ENCODE data around the gene TMPRSS6. TPM values are rescaled to one million over a fixed set of nuclear protein-coding genes. Genes with fewer than 3 reads are reported as not detected.
A peak's percentile ranks its signal among the peaks of the same experiment; 100 is the strongest.

TMPRSS6 gene
- total RNA-seq, 1 experiment from 2014 or later: not detected

DNA sequence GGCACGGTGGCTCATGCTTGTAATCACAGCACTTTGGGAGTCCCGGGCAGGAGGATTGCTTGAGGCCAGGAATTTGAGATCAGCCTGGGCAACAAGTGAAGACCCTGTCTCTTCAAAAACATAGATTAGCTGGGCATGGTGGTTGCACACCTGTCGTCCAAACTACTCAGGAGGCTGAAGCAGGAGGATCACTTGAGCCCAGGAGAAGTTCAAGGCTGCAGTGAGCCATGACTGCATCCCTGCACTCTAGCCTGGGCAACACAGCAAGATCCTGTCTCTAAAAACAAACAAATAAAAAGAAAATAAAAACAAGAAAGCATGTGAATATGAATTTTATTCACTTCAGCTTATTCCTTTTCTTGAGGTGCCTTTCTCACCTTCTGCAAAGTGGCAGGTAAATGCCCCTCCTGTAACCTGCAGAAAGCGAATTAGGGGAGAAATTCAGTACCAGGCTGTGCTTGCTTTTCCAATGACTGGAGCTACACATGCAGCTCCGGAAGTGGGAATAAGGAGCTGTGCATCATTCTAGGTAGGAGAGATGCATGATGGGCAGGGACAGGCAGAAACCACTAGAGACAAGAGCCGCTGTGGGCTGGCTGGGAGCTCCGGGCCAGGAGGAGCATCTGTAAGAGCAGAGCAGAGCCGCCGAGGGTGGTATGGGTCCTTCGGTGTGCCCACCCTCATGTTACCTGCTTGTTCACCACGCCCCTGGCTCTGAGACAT is 72.7 kb downstream of the TMPRSS6 start:
- H3K9me3 Mint-ChIP-seq (ENCODE audit: low read depth, unreplicated experiment): no peaks in the 10 kb centered on the region

DNA sequence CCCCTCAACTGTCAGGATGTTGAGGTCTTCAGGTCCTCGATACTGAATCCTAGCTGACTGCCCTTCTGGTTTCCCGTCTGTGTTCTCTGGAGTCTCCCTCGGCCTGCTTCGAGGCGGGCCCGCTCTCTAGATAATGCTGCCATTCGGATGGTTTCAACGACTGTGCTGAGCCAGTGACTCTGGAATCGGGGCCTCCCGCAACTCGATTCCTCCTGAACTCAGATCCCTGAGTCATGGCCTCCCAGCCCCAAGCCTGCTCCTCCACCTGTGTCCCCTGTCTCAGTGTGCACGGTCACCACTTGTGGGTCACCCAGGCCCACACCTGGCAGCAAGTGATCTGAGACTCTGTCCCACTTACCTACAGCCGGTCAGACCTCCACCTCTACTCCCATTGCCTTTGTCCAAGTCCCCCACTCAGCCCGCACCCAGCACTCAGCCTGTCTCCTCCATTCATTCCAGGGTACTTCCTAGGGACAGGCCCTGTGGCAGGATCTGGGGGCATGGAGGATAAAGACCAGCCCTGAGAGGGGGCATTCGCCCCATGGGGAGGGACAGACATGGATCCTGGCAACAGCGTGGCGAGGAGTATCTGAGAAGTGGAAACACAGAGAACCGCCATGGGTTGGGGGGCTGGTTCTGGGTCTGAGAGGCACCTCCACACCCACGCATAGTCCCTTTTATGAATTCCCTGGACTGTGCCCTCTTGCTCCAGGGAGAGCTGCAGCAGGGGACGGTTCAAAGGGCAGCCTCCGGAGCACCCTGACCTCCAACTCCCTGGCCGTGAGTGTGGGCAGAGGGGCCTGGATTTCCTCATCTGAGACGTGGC is 75.7 kb downstream of the TMPRSS6 start:
- no peaks in the 10 kb centered on the region for H3K9me3 Mint-ChIP-seq (ENCODE audit: low read depth, unreplicated experiment)
- H3K4me1 Mint-ChIP-seq (ENCODE audit: low read depth, unreplicated experiment): peaks cover 52% of the 10 kb centered on the region
- BruUV-seq (replicated peaks): TSS peak; percentile 16
- peak overlapping the region; percentile 63 for H3K4me3 Mint-ChIP-seq (ENCODE audit: low read depth, unreplicated experiment)
- DNase-seq: no peak
- peak overlapping the region; percentile 100 for H3K27ac Mint-ChIP-seq (ENCODE audit: unreplicated experiment)
- CTCF ChIA-PET: interaction anchor here (1.0 to 4.5 kb wide), 4 partner anchors 11 to 21 kb away, joined by 4 to 46 read pairs (median 8); partner anchors contain the start of gene KCTD17
- TF ChIP-seq, protein P1, sequence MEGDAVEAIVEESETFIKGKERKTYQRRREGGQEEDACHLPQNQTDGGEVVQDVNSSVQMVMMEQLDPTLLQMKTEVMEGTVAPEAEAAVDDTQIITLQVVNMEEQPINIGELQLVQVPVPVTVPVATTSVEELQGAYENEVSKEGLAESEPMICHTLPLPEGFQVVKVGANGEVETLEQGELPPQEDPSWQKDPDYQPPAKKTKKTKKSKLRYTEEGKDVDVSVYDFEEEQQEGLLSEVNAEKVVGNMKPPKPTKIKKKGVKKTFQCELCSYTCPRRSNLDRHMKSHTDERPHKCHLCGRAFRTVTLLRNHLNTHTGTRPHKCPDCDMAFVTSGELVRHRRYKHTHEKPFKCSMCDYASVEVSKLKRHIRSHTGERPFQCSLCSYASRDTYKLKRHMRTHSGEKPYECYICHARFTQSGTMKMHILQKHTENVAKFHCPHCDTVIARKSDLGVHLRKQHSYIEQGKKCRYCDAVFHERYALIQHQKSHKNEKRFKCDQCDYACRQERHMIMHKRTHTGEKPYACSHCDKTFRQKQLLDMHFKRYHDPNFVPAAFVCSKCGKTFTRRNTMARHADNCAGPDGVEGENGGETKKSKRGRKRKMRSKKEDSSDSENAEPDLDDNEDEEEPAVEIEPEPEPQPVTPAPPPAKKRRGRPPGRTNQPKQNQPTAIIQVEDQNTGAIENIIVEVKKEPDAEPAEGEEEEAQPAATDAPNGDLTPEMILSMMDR (IDR thresholded peaks at IDR 0.05; ENCODE audit: unreplicated experiment): no peak
- peaks cover 42% of the 10 kb centered on the region for H3K36me3 Mint-ChIP-seq (ENCODE audit: insufficient read depth, unreplicated experiment)
- intact Hi-C loops (cut with micrococcal nuclease; ENCODE audit: unreplicated experiment): no loop called here
- no peaks in the 10 kb centered on the region for H3K27me3 Mint-ChIP-seq (ENCODE audit: unreplicated experiment)

More for the DNA sequence above, 72.7 kb downstream of the TMPRSS6 start:
- no peaks in the 10 kb centered on the region for H3K27me3 Mint-ChIP-seq (ENCODE audit: unreplicated experiment)
- intact Hi-C loops (cut with micrococcal nuclease; ENCODE audit: unreplicated experiment): no loop called here
- H3K4me3 Mint-ChIP-seq (ENCODE audit: low read depth, unreplicated experiment): no peak overlapping the region
- H3K27ac Mint-ChIP-seq (ENCODE audit: unreplicated experiment): no peak overlapping the region
- TF ChIP-seq, protein P1 (IDR thresholded peaks at IDR 0.05; ENCODE audit: unreplicated experiment): no peak
- DNase-seq: no peak
- H3K36me3 Mint-ChIP-seq (ENCODE audit: insufficient read depth, unreplicated experiment): peaks cover 24% of the 10 kb centered on the region
- no TSS peak for BruUV-seq (replicated peaks)
- CTCF ChIA-PET: interaction anchor here (0.7 kb wide), 1 partner anchor 197 kb away, joined by 5 read pairs; no protein-coding TSS in a partner anchor
- peaks cover 63% of the 10 kb centered on the region for H3K4me1 Mint-ChIP-seq (ENCODE audit: low read depth, unreplicated experiment)

DNA sequence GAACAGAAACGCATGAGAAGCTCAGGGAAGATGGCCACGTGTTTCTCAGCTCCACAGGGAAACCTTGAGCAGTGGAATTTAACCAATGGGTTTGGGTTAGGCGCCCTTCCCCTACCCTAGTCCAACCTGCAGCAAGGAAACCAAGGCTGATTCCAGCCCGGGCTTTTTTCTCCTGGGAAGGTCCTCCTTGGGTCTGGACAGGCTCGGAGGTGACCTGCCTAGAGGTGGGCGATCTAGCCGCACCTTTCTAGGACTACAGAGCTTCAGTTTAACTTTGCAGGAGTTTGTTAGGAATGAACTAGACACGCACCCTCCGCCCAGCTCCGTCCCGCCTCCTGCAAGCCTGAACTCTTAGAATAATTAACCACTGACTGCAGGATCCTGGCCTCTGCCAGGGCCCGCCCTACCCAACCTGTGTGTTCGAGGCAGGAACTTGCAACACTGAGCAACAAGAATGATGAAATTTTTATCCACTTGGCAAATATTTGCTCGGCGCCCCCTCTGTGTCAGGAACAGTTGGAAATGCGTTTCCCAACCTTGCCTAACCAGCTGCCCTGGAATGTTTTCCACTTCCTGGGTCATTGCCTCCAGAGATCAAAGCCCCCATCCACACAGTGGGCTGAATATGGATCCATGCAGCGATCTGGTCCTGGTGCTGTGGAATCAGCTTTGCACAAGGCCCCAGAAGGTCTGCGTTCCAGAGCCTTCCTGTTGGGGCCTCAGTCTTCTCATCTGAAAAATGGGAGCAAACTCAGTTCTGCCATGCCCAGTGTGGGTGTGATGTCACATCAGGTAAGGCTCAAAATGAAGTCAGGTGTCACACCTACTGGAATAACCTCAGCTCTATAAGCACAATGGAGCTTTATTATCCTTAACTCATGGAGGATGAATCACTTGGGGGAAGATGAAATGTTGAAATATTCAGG is 76.7 kb downstream of the TMPRSS6 start:
- peak overlapping the region; percentile 100 for H3K27ac Mint-ChIP-seq (ENCODE audit: unreplicated experiment)
- intact Hi-C loops (cut with micrococcal nuclease; ENCODE audit: unreplicated experiment): no loop called here
- CTCF ChIA-PET: interaction anchor here (0.5 to 4.5 kb wide), 13 partner anchors 12 to 1272 kb away, joined by 3 to 46 read pairs (median 4); partner anchors contain the start of gene KCTD17

More for the DNA sequence above, 76.7 kb downstream of the TMPRSS6 start:
- H3K4me1 Mint-ChIP-seq (ENCODE audit: low read depth, unreplicated experiment): peaks cover 52% of the 10 kb centered on the region
- no peaks in the 10 kb centered on the region for H3K27me3 Mint-ChIP-seq (ENCODE audit: unreplicated experiment)
- peaks cover 45% of the 10 kb centered on the region for H3K36me3 Mint-ChIP-seq (ENCODE audit: insufficient read depth, unreplicated experiment)
- BruUV-seq (replicated peaks): no TSS peak
- H3K4me3 Mint-ChIP-seq (ENCODE audit: low read depth, unreplicated experiment): peak overlapping the region; percentile 63
- no peaks in the 10 kb centered on the region for H3K9me3 Mint-ChIP-seq (ENCODE audit: low read depth, unreplicated experiment)
- peak; percentile 91 for DNase-seq
- TF ChIP-seq, protein P1 (IDR thresholded peaks at IDR 0.05; ENCODE audit: unreplicated experiment): no peak

All from Calu3 (cell line).